ENCODE measurements around the gene STX8.

Gene STX8

GRCh38 chr17:9226794-9227135, 348.9 kb downstream of the STX8 start:
- DNase-seq (ENCODE audit: low spot score), result peak; percentile 55

- DNase-seq (ENCODE audit: low spot score), result no peak
These were observed 349.4 kb downstream of the STX8 start for GRCh38 chr17:9226130-9226793.

- peak; percentile 78 for DNase-seq (ENCODE audit: low spot score)
These were observed 350.1 kb downstream of the STX8 start for GRCh38 chr17:9225305-9226101.

- DNase-seq (ENCODE audit: low spot score), result no peak
These were observed 351.1 kb downstream of the STX8 start for GRCh38 chr17:9224485-9224884.

GRCh38 chr17:9223531-9223930, 352.1 kb downstream of the STX8 start:
- no peak for DNase-seq (ENCODE audit: low spot score)

- DNase-seq (ENCODE audit: low spot score), result no peak
These were observed 353.8 kb downstream of the STX8 start for GRCh38 chr17:9221922-9222180.

- no peak for DNase-seq (ENCODE audit: low spot score)
These were observed 354.3 kb downstream of the STX8 start for GRCh38 chr17:9221147-9221921.

- no peak for DNase-seq (ENCODE audit: low spot score)
These were observed 355.0 kb downstream of the STX8 start for GRCh38 chr17:9220398-9221146.

GRCh38 chr17:9219631-9220397, 355.8 kb downstream of the STX8 start:
- no peak for DNase-seq (ENCODE audit: low spot score)

GRCh38 chr17:9218911-9219310, 356.7 kb downstream of the STX8 start:
- DNase-seq (ENCODE audit: low spot score), result no peak

- no peak for DNase-seq (ENCODE audit: low spot score)
These were observed 357.5 kb downstream of the STX8 start for GRCh38 chr17:9218064-9218635.

GRCh38 chr17:9217151-9218056, 358.2 kb downstream of the STX8 start:
- DNase-seq (ENCODE audit: low spot score), result no peak

GRCh38 chr17:9215465-9215864, 360.2 kb downstream of the STX8 start:
- DNase-seq (ENCODE audit: low spot score), result no peak

GRCh38 chr17:9213303-9213640, 362.3 kb downstream of the STX8 start:
- no peak for DNase-seq (ENCODE audit: low spot score)

GRCh38 chr17:9212376-9213302, 363.0 kb downstream of the STX8 start:
- no peak for DNase-seq (ENCODE audit: low spot score)

- no peak for DNase-seq (ENCODE audit: low spot score)
These were observed 364.4 kb downstream of the STX8 start for GRCh38 chr17:9211133-9211765.

GRCh38 chr17:9209781-9210370, 365.7 kb downstream of the STX8 start:
- DNase-seq (ENCODE audit: low spot score), result no peak

GRCh38 chr17:9209347-9209746, 366.3 kb downstream of the STX8 start:
- no peak for DNase-seq (ENCODE audit: low spot score)

Data from iPS-NIHi11 (cell line).